A673 (cell line): ENCODE measurements around the gene PPP4R3B. TPM values are rescaled to one million over a fixed set of nuclear protein-coding genes. Genes with fewer than 3 reads are reported as not detected.

ENCODE experiments used
- BruUV-seq: library from RNA; stranded (reverse); fragments of 400-500 nt; replicated peaks from 2 replicates; lab custom pipeline; 2021; lab: Mats Ljungman, UMichigan
- CTCF ChIA-PET: fragments of 300-600 bp; sonication (Branson Sonifier 250); formaldehyde crosslinking; loops from one replicate; lab custom pipeline; 2022; ENCODE audit warnings: antibody characterized with exemption; lab: Charles Lee
- POLR2A ChIA-PET: fragments of 300-600 bp; sonication (Branson Sonifier 250); formaldehyde crosslinking; loops from one replicate; lab custom pipeline; 2022; ENCODE audit warnings: antibody characterized with exemption; ENCODE audit not compliant: low non-redundant PET; lab: Charles Lee
- DNase-seq: peaks from one replicate; pipeline ENCODE4 v3.0.0-alpha.2; 2015; ENCODE audit warnings: low spot score
- H3K27ac ChIP-seq: fragments of 200-600 bp; sonication (generic); 2 replicates; pipeline ENCODE4 v1.5.1; 2016; ENCODE audit warnings: mixed run types, low read depth, mild to moderate bottlenecking, mixed read lengths, antibody characterized with exemption, low read length; ENCODE audit not compliant: poor library complexity, severe bottlenecking
- H3K27me3 ChIP-seq: fragments of 200-600 bp; sonication (generic); replicated peaks from 2 replicates; pipeline ENCODE4 v1.6.1; 2017; ENCODE audit warnings: mixed run types, low read depth, mild to moderate bottlenecking, mixed read lengths, antibody characterized with exemption, low read length; ENCODE audit not compliant: insufficient read depth, poor library complexity
- H3K36me3 ChIP-seq: fragments of 200-600 bp; sonication (generic); 2 replicates; pipeline ENCODE4 v1.6.1; 2016; ENCODE audit warnings: mixed run types, mild to moderate bottlenecking, mixed read lengths, antibody characterized with exemption, low read length; ENCODE audit not compliant: insufficient read depth, poor library complexity, severe bottlenecking
- H3K4me1 ChIP-seq: fragments of 200-600 bp; sonication (generic); 2 replicates; pipeline ENCODE4 v1.6.1; 2017; ENCODE audit warnings: mixed run types, mild to moderate bottlenecking, mixed read lengths, antibody characterized with exemption, low read length; ENCODE audit not compliant: insufficient read depth, poor library complexity, severe bottlenecking
- H3K4me3 ChIP-seq: fragments of 200-600 bp; sonication (generic); 2 replicates; pipeline ENCODE4 v1.5.1; 2016; ENCODE audit warnings: low read depth, mixed run types, mild to moderate bottlenecking, mixed read lengths, low read length; ENCODE audit not compliant: poor library complexity, severe bottlenecking
- H3K9me3 ChIP-seq: fragments of 200-600 bp; sonication (generic); 2 replicates; pipeline ENCODE4 v1.6.1; 2016; ENCODE audit warnings: mixed run types, low read depth, mild to moderate bottlenecking, mixed read lengths, antibody characterized with exemption, low read length; ENCODE audit not compliant: poor library complexity, severe bottlenecking
- EZH2 ChIP-seq: fragments of 200-600 bp; sonication (generic); IDR thresholded peaks from 2 replicates; pipeline ENCODE4 v1.6.1; 2017; ENCODE audit warnings: borderline replicate concordance, low read depth, mild to moderate bottlenecking, mixed read lengths, antibody characterized with exemption, low read length; ENCODE audit not compliant: poor library complexity, severe bottlenecking
- intact Hi-C: fragments of 100-400 bp; cut with micrococcal nuclease; formaldehyde crosslinking; loops from one replicate; pipeline ENCODE4 v1.10.0; 2022; ENCODE audit not compliant: unreplicated experiment
- total RNA-seq: library from RNA; stranded (reverse); gene quantifications from 2 replicates; pipeline ENCODE4 v1.2.3, GENCODE V29; 2021
- TF ChIP-seq, protein P1 (sequence below): fragments of 300-800, 200-600 bp; sonication (generic); conservative IDR thresholded peaks from 2 replicates; pipeline ENCODE4 v1.5.1; 2017; ENCODE audit warnings: low read depth, mild to moderate bottlenecking, antibody characterized with exemption, low read length, moderate library complexity, mixed read lengths

Gene PPP4R3B
- total RNA-seq, 1 experiment from 2014 or later = 57.9 TPM

DNA sequence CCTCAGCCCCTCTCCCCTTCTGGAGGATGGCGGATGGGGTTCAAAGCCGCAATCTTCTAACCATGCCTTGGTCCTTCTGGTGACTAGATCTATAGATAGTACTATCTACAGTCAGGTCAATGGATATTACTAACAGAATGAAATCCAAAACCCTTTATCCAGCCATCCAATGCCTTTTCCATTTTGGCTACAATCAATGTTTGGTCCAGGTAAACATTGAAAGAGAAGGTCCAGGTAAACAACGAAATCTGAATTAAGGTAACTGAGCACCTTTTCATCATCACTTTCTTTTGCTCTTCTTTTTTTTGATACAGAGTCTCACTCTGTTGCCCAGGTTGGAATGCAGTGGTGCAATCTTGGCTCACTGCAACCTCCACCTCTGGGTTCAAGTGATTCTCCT lies 9.7 kb downstream of the PPP4R3B start:
- Histone ChIP-seq H3K4me1 (no peaks in the 10 kb centered on the region), H3K27ac (no peak overlapping the region), H3K27me3 (no peaks in the 10 kb centered on the region), H3K4me3 (no peak overlapping the region), H3K9me3 (no peaks in the 10 kb centered on the region), H3K36me3 (peaks cover 20% of the 10 kb centered on the region)
- ChIA-PET POLR2A (no interaction called here), CTCF (no interaction called here)
- intact Hi-C loops = no loop called here
- no peak for DNase-seq
- no peak for TF ChIP-seq EZH2
- TF ChIP-seq, protein P1, sequence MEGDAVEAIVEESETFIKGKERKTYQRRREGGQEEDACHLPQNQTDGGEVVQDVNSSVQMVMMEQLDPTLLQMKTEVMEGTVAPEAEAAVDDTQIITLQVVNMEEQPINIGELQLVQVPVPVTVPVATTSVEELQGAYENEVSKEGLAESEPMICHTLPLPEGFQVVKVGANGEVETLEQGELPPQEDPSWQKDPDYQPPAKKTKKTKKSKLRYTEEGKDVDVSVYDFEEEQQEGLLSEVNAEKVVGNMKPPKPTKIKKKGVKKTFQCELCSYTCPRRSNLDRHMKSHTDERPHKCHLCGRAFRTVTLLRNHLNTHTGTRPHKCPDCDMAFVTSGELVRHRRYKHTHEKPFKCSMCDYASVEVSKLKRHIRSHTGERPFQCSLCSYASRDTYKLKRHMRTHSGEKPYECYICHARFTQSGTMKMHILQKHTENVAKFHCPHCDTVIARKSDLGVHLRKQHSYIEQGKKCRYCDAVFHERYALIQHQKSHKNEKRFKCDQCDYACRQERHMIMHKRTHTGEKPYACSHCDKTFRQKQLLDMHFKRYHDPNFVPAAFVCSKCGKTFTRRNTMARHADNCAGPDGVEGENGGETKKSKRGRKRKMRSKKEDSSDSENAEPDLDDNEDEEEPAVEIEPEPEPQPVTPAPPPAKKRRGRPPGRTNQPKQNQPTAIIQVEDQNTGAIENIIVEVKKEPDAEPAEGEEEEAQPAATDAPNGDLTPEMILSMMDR = no peak
- BruUV-seq = no TSS peak

- BruUV-seq = no TSS peak
- peaks cover 20% of the 10 kb centered on the region for H3K36me3 ChIP-seq
- no peaks in the 10 kb centered on the region for H3K9me3 ChIP-seq
- intact Hi-C loops = no loop called here
- H3K27ac ChIP-seq = no peak overlapping the region
- H3K27me3 ChIP-seq = no peaks in the 10 kb centered on the region
- ChIA-PET CTCF (no interaction called here), POLR2A (no interaction called here)
- no peak overlapping the region for H3K4me3 ChIP-seq
- no peaks in the 10 kb centered on the region for H3K4me1 ChIP-seq
- DNase-seq = no peak
- TF ChIP-seq EZH2 = no peak
- TF ChIP-seq, protein P1 = no peak
Measured at GRCh38 chr2:55604027-55604565, 13.3 kb downstream of the PPP4R3B start.

DNA sequence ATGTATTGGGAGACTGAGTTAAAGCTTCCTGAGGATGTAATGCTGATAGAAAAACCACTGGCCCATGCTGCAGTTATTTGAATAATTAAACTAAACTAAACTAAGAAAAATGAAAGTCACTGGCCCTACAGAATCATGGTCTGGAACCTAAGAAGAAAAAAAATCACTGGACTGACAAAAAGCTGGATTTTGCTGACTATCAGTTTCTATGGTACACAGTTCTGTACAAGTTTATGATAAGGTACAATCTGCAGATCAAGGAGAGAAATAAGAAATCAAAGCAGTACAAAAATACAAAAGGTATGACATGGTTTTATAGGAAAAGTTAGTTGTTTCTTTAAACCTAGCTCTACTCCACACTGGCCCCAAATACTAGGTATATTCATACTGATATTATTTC lies 15.6 kb downstream of the PPP4R3B start:
- H3K27ac ChIP-seq = no peak overlapping the region
- no peaks in the 10 kb centered on the region for H3K27me3 ChIP-seq
- H3K9me3 ChIP-seq = no peaks in the 10 kb centered on the region
- H3K4me3 ChIP-seq = no peak overlapping the region
- no peaks in the 10 kb centered on the region for H3K4me1 ChIP-seq
- CTCF ChIA-PET = no interaction called here
- no TSS peak for BruUV-seq
- H3K36me3 ChIP-seq = peaks cover 31% of the 10 kb centered on the region
- POLR2A ChIA-PET = no interaction called here
- intact Hi-C loops = no loop called here
- TF ChIP-seq, protein P1 = no peak
- TF ChIP-seq EZH2 = no peak
- no peak for DNase-seq
